Spleen (tissue), 7 donors: ENCODE data around the gene LEF1.

Experiments
- CTCF ChIP-seq, 11 experiments: fragments of 200-600 bp in 7 of 11; fragments of 450-650 bp in 4 of 11; sonication (generic) in 4 of 11; IDR thresholded peaks in 8 of 11; conservative IDR thresholded peaks in 3 of 11; 1 replicate in 7 of 11; 2 replicates in 4 of 11; pipeline versions ENCODE4 v1.4.0 to v1.8.0; 2016 to 2021; ENCODE audit warnings: antibody characterized with exemption in 11 of 11, inconsistent platforms in 4 of 11, mild to moderate bottlenecking in 1 of 11
- POLR2AphosphoS5 ChIP-seq, 3 donors: sonication (generic); formaldehyde crosslinking; IDR thresholded peaks; one replicate each; pipeline ENCODE4 v1.5.1; 2017; ENCODE audit warnings: antibody characterized with exemption in 3 of 3
- donor health status: DM: no; HTN: no; CAD: no; lungs with moderate emphysema.
- donor health status: DM: no; HTN: no; CAD: no.
- donor health status: DM: no; HTN: no; CAD: no.

GRCh38 chr4:108159845-108160244, 8.9 kb downstream of the LEF1 start:
- TF ChIP-seq CTCF (IDR thresholded peaks at IDR 0.05 in 8 of 11, conservative IDR thresholded peaks at IDR 0.05 in 3 of 11) = no peak
- peak in 1 of 3 donors; percentile 13 for TF ChIP-seq POLR2AphosphoS5 (IDR thresholded peaks at IDR 0.05)
